ENCODE results near the gene BABAM1.
A peak's percentile ranks its signal among the peaks of the same experiment; 100 is the strongest.
"Not testable (repeated sequence)": the region's sequence is repeated elsewhere in the genome, so short reads cannot be mapped to it uniquely, and the experiment has no call there.

BABAM1 gene

DNA sequence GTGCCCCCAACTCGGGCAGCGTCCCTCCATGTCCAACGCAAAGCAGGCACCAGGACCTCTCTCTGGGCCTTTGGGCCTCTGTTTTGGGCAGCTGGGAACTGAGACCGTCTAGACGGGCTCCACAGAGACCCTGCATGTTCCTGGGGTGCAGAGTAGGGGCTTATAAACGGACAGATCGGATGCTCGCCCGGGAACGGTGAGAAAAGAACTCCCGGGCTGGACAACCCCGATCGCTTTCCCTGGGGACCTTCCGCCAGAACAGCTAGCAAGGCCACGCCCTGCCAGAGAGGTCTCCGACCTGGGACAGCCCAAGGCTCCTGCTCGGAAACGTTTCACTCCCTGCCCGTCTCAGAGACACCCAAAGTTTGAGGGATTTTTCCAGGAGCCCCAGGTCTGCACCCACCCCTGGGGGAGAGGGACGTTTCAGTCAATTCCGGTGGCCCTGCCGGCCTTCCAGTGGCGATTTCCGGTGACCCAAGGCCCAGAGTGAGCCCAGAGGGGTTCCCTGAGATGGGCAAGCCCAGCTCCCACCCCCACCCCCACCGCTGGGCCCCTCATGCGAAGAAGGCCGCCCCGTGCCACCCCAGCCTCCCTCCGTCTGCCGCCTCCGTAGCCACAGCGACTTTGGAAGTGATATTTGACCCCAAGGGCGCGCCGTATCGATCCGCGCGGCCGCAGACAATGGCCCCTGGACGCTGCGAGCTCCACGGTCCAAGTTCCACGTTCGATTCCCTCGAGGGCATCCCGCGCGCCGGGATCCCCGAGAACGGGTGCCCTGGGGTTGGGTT lies 23.2 kb upstream of the BABAM1 start:
- DNase-seq (ENCODE audit: low spot score), result no peak

- no peak for DNase-seq (ENCODE audit: low spot score)
These were observed 22.4 kb upstream of the BABAM1 start for GRCh38 chr19:17244618-17245534.

DNA sequence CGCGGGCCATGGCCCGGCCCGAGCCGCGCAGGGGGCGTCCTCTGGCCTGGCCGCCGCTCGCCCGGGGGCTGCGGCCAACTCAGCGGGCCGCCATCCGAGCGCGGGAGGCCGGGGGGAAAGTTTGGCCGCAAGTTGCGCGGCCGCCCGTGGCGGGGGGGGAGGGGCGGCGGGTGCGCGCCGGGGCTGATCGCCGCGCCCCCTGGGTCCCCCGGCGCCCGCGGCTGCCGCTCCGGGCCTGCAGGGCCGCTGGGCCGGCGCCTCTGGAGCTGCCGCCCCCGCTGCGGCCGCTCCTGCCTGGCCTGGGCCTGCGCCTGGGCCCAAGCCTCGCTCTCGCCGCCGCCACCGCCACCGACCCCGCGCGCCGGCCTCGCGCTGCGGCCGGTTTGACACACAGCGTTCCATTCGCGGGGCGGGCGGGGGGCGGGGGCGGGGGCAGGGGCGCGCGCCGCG lies 21.7 kb upstream of the BABAM1 start, which contains the start of gene NR2F6:
Gene NR2F6 (minus strand): TSS at position 385 of the 450 bp plus-strand sequence. CDS start 699 bp downstream, outside the sequence.
- no peak for DNase-seq (ENCODE audit: low spot score)

GRCh38 chr19:17246681-17247425 lies 20.4 kb upstream of the BABAM1 start:
- DNase-seq (ENCODE audit: low spot score), result no peak

GRCh38 chr19:17248011-17248776 lies 19.0 kb upstream of the BABAM1 start:
- no peak for DNase-seq (ENCODE audit: low spot score)

GRCh38 chr19:17249887-17250548 lies 17.2 kb upstream of the BABAM1 start:
- DNase-seq (ENCODE audit: low spot score), result no peak

GRCh38 chr19:17254636-17255035 lies 12.6 kb upstream of the BABAM1 start:
- no peak for DNase-seq (ENCODE audit: low spot score)

DNA sequence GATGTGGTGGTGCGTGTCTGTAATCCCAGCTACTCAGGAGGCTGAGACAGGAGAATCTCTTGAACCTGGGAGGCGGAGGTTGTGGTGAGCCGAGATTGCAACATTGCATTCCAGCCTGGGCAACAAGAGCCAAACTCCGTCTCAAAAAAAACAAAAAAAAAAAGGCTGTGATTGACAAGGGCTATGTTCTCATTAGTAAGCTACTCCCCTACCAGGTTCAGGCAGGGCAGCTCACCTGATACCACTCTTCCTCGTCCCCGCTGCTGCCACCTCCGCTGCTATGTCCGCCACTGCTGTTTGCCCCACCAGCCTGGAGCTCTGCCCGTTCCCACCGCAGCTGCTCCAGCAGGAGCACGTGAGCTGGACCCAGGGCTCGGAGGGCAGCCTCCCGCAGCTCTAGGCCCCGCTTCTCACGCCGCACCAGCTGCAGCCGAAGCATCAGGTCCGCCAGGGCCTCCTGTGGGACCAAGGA lies 12.1 kb upstream of the BABAM1 start:
- no peak for DNase-seq (ENCODE audit: low spot score)

DNA sequence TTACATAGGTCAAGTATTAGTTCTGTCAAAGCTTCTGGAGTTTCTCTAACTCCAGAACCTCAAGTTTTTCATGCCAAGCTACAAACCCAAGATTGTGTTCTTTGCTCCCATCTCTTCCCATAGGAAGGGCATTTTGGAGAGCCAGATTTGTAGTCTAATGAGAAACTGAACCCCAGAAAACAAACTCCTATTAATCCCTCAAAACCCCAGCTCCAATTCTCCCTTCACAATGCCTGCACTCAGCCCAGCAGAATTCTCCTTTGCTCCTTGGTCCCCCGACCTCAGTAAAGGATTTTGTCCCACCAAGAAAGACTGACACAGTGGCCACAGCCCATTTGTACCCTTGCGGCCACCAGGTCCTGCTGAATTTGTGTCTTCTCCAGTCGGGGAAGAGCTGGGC lies 11.1 kb upstream of the BABAM1 start:
- DNase-seq (ENCODE audit: low spot score), result no peak

- DNase-seq (ENCODE audit: low spot score), result no peak
These were observed 8.0 kb upstream of the BABAM1 start for GRCh38 chr19:17259118-17259780.

DNA sequence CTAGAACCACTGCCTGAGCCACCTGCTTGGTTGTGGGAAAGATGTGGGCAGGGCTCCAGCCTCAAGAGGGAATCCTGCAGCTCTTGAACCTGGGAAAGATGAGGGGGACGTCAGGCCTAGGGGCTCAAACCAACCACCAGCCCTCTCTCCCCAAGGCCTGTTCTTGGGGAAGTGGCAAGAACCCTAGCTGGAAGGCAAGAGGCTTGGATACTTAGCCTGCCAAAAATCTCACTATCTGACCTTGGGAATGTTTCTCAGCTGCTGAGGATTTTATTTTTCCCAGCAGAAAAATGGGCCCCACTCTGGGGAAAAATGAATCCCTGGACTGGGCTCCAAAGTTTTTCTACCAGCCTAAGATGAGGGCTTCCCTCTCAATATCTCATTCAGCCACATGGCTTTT lies 7.3 kb upstream of the BABAM1 start:
- no peak for DNase-seq (ENCODE audit: low spot score)

DNA sequence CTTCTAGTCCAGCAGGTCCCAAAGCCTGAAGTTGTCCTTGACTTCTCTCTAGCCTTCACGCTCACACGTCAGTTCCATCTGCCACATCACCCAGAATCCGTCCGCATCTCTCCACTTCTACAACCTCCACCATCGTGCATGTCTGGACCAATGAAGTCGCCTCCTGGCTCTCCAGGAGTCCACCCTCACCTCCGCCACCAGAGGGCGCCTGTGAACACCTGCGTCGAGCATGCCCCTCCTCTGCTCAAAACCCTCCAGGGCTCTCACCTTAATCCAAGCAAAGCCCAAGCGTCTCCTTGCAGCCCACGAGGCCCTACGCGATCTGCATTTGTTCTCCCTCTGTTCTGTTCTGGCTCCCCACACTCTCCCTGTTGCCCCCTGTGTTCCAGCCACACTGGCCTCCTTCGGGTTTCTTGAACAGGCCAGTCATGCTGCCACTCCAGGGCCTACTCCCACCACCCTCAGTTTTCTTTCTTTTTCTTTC lies 6.4 kb upstream of the BABAM1 start:
- peak; percentile 46 for DNase-seq (ENCODE audit: low spot score)

- no peak for DNase-seq (ENCODE audit: low spot score)
These were observed 4.7 kb upstream of the BABAM1 start for GRCh38 chr19:17262557-17262956.

DNA sequence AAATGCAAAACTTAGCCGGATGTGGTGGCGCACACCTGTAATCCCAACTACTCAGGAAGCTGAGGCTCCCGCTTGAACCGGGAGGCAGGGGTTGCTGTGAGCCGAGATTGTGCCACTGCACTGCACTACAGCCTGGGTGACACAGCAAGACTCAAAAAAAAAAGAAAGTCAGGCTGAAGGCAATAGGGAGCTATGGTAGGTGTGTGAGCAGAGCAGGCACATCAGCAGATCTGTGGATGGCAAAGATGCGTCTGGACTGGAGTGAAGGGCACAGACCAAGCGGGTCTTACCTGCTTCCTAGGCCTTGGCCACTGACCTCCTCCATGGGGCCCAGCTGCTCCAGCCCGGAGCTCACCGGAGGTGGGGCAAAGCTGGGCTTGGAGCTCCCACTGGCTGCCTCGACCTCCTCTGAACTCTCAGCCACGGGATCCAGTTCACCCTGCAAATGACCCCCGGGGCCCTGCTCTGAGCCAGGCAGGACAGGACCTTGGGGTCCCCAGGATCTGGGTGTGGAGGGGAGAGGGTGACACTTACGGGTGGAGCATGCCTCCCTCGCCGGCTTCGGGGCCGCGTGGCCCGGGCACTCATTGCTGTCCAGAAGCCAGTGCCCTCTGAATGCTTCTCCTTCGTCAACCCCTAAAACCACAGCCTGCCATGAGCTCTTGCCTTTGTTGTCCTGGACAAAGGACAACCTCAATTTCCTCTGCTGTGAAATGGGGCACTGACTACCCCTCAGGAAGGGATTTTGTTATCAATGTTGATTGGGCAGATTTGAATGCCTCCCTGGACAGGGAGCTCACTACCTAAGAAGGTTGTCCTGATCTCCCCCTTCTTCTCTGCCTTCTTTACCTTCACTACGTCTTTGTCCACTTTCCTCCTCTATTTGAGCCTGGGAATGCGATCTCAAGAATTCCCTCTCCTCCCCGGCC lies 3.3 kb upstream of the BABAM1 start:
- DNase-seq (ENCODE audit: low spot score), result no peak

DNA sequence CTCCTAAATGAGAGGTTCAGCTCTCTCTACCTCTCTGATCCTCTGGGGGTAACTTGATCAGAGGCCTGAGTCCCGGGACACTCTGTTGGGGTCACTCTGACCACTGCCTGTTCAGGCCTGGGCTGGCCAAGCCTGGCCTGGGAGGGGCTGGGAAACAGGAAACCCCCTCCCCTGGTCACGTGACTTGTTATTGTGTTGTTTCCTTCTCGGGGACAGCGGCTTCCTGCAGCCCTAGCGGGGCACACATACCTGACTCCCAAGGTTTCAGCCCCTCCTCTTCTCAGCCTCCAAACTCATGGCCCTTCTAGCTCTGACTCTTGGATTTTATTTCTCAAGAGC lies 2.6 kb upstream of the BABAM1 start, which contains the start of gene USHBP1:
Gene USHBP1 (minus strand): TSS at position 105 of the 339 bp plus-strand sequence. CDS start 446 bp downstream, outside the sequence.
- no peak for DNase-seq (ENCODE audit: low spot score)

DNA sequence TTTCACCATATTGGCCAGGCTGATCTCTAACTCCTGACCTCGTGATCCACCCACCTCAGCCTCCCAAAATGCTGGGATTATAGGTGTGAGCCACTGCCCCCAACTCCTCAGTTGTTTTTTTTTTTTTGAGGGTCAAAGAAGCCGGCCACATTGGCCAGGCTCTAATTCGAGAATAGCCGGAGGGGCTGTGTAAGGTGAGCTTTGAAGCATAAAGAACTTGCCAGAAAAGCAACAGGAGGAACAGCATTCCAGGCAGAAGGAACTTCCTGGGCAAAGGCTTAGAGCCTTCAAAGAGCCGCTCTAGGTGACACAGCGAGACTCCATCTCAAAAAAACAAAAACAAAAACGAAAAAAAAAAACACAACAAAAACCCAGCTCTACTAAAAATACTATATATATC lies 1.2 kb upstream of the BABAM1 start:
- no peak for DNase-seq (ENCODE audit: low spot score)

DNA sequence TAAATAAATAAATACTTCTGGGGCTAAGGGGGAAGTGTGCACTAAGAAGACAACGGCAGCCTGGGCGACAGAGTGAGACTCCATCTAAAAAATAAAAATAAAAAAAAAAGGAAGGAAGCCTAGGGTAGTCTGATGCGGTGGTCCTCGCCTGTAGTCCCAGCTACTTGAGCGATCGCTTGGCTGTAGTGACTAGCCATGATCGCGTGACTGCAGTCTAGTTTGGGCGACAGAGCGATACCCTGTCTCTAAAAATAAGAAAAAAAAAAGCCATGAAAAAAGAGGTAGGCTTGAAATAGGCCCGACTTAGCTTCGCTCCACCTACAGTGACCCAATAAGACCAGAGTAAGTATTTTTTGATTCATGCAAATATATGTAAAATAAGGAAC lies 661 bp upstream of the BABAM1 start:
- DNase-seq (ENCODE audit: low spot score), result no peak

GRCh38 chr19:17268754-17269153 lies 1.5 kb downstream of the BABAM1 start:
- no peak for DNase-seq (ENCODE audit: low spot score)

DNA sequence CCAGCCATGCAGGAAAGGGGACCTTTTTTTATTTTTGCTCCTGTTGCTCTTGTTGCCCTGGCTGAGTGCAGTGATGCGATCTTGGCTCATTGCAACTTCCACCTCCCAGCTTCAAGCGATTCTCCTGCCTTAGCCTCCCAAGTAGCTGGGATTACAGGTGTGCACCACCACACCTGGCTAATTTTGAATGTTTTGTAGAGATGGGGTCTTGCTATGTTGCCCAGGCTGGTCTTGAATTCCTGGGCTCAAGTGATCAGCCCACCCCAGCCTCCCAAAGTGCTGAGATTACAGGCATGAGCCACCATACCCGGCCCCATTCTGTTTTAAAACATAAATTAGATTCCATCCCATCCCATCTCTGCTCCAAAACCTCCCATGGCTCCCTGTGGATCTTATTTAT lies 7.6 kb downstream of the BABAM1 start:
- DNase-seq (ENCODE audit: low spot score), result not testable (repeated sequence)

Measured in kidney capillary endothelial cell (primary cell).